Measurements from ENCODE around the gene HHATL.

GRCh38 chr3:42721690-42722089 is 19.1 kb upstream of the HHATL start:
- TF ChIP-seq GATA2 (IDR thresholded peaks at IDR 0.05; ENCODE audit: low read depth, low read length) (no peak), GATA3 (IDR thresholded peaks at IDR 0.05; ENCODE audit: low read depth, low read length) (no peak)

Measured in SH-SY5Y (cell line).